ENCODE measurements around the gene MRPL21.

Gene MRPL21

GRCh38 chr11:68940651-68941323, 37.2 kb upstream of the MRPL21 start:
- Histone ChIP-seq H3K27me3 (replicated peaks; ENCODE audit: control insufficient read depth, insufficient read depth, low read length) (no peaks in the 10 kb centered on the region), H3K9ac (ENCODE audit: low read length) (no peak overlapping the region), H3K4me3 (ENCODE audit: low read length) (no peak overlapping the region), H3K36me3 (ENCODE audit: control insufficient read depth, insufficient read depth, low read length, severe bottlenecking) (peaks cover 37% of the 10 kb centered on the region), H3K4me1 (ENCODE audit: control insufficient read depth, insufficient read depth, low read length) (peaks cover 13% of the 10 kb centered on the region), H3K9me3 (ENCODE audit: control insufficient read depth, low read length) (no peaks in the 10 kb centered on the region)
- DNase-seq (ENCODE audit: low read depth) = no peak

DNA sequence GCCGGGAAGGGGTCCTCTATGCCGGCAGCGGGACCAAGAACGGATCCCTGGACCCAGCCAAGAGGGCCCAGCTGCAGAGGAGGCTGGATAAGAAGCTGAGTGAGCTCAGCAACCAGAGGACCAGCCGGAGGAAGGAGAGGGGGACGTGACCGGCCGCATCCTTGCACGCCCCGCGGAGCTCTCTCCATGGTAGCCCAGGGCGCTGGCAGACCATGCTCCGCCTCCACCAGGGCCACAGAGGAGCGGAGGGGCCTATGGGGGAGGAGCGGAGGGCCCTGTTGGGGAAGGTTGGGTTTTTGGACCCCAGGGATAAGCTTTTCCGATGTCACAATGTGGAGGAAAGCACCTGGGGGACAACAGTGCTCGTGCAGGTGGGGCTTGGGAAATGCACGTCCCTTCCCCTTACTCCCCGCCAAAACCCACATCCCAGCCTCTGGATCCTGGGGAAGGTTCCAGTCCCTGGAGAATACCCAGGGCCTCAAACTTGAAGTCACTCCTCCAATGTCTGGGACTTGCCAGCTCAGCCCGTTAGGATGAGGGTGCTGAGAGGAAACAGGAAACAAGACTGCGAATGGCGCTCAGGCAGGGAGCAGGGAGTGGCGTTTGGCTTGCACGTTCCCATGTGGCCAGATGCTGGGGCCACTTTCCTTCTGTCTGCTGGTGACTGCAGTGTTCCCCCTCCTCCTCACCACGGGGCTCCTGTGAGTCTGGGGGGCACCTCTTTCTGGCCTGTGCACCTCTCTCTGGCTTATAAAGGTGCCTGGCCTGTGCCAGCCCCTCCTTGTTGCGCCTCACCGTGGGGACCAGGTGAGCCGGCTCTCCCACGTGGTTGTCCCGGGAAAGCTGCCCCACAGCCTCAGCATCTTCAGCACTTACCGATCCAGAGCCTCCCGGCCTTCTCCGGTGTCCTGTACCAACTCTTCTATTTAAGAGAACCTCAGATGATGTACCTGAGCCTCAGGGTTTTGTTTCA, 36.2 kb upstream of the MRPL21 start:
- no peak overlapping the region for H3K9ac ChIP-seq (ENCODE audit: low read length)

DNA sequence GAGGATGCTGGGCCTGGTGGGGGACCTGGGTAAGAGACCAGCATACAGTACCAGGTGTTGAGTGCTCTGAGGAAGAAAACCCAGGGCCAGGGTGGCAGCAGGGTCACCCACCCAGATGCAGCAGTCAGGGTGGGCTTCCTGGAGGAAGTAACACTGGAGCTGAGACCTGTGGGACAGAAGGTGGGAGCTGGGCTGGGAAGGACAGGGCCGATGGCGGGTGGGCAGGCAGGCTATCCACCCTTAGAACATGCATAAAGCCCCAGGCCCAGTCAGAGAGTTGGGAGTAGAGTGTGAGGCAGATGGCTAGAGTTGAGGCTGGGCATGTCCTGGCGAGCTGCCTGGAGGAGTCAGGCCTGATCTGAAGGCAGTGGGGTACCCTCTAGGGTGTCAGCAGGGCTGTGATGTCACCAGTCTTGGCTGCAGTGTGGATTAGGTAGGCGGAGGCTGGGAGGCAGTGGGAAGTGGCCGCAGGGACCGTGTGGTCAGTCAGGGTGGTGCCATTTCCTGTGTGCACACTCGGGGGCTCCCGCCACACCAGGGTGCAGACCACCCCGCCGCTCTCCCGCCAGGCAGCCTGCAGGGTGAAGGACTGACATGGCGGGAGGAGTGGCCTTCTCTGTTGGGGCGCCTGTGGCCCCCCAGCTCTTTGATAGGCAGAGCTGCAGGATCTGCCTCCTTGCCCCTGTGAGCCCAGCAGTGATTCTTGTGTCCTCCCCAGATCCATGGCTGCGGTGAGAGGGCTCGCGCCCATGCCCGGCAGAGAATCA, 35.4 kb upstream of the MRPL21 start:
- H3K9me3 ChIP-seq (ENCODE audit: control insufficient read depth, low read length) = no peaks in the 10 kb centered on the region
- peaks cover 13% of the 10 kb centered on the region for H3K4me1 ChIP-seq (ENCODE audit: control insufficient read depth, insufficient read depth, low read length)
- no peak for DNase-seq (ENCODE audit: low read depth)
- no peak overlapping the region for H3K9ac ChIP-seq (ENCODE audit: low read length)
- no peak overlapping the region for H3K4me3 ChIP-seq (ENCODE audit: low read length)
- no peaks in the 10 kb centered on the region for H3K27me3 ChIP-seq (replicated peaks; ENCODE audit: control insufficient read depth, insufficient read depth, low read length)
- H3K36me3 ChIP-seq (ENCODE audit: control insufficient read depth, insufficient read depth, low read length, severe bottlenecking) = peaks cover 53% of the 10 kb centered on the region

More for the DNA sequence above, 36.2 kb upstream of the MRPL21 start:
- no peak overlapping the region for H3K4me3 ChIP-seq (ENCODE audit: low read length)
- H3K27me3 ChIP-seq (replicated peaks; ENCODE audit: control insufficient read depth, insufficient read depth, low read length) = no peaks in the 10 kb centered on the region
- H3K4me1 ChIP-seq (ENCODE audit: control insufficient read depth, insufficient read depth, low read length) = peaks cover 13% of the 10 kb centered on the region
- no peaks in the 10 kb centered on the region for H3K9me3 ChIP-seq (ENCODE audit: control insufficient read depth, low read length)
- DNase-seq (ENCODE audit: low read depth) = no peak
- peaks cover 44% of the 10 kb centered on the region for H3K36me3 ChIP-seq (ENCODE audit: control insufficient read depth, insufficient read depth, low read length, severe bottlenecking)

- Histone ChIP-seq H3K9ac (ENCODE audit: low read length) (no peak overlapping the region), H3K4me1 (ENCODE audit: control insufficient read depth, insufficient read depth, low read length) (peaks cover 13% of the 10 kb centered on the region), H3K27me3 (replicated peaks; ENCODE audit: control insufficient read depth, insufficient read depth, low read length) (no peaks in the 10 kb centered on the region), H3K36me3 (ENCODE audit: control insufficient read depth, insufficient read depth, low read length, severe bottlenecking) (peaks cover 60% of the 10 kb centered on the region), H3K4me3 (ENCODE audit: low read length) (no peak overlapping the region), H3K9me3 (ENCODE audit: control insufficient read depth, low read length) (no peaks in the 10 kb centered on the region)
- DNase-seq (ENCODE audit: low read depth) = no peak
These were observed 34.5 kb upstream of the MRPL21 start for GRCh38 chr11:68938088-68938487.

- Histone ChIP-seq H3K9ac (ENCODE audit: low read length) (no peak overlapping the region), H3K9me3 (ENCODE audit: control insufficient read depth, low read length) (no peaks in the 10 kb centered on the region), H3K4me3 (ENCODE audit: low read length) (no peak overlapping the region), H3K27me3 (replicated peaks; ENCODE audit: control insufficient read depth, insufficient read depth, low read length) (no peaks in the 10 kb centered on the region), H3K4me1 (ENCODE audit: control insufficient read depth, insufficient read depth, low read length) (peaks cover 2% of the 10 kb centered on the region), H3K36me3 (ENCODE audit: control insufficient read depth, insufficient read depth, low read length, severe bottlenecking) (peaks cover 60% of the 10 kb centered on the region)
- no peak for DNase-seq (ENCODE audit: low read depth)
These were observed 33.3 kb upstream of the MRPL21 start for GRCh38 chr11:68936676-68937620.

DNA sequence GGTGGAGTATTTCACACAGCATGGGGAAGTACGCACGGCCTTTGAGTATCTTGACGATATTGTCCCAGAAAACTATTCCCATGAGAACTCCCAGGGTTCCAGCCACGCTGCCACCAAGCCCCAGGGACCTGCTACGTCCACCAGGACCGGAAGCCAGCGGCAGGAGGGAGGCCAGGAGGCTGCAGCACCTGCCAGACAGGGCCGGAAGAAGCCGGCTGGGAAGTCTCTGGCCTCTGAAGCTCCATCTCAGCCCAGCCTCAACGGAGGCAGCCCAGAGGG, 32.7 kb upstream of the MRPL21 start:
- no peaks in the 10 kb centered on the region for H3K4me1 ChIP-seq (ENCODE audit: control insufficient read depth, insufficient read depth, low read length)
- no peak overlapping the region for H3K4me3 ChIP-seq (ENCODE audit: low read length)
- peaks cover 61% of the 10 kb centered on the region for H3K36me3 ChIP-seq (ENCODE audit: control insufficient read depth, insufficient read depth, low read length, severe bottlenecking)
- H3K9me3 ChIP-seq (ENCODE audit: control insufficient read depth, low read length) = no peaks in the 10 kb centered on the region
- DNase-seq (ENCODE audit: low read depth) = no peak
- no peak overlapping the region for H3K9ac ChIP-seq (ENCODE audit: low read length)
- no peaks in the 10 kb centered on the region for H3K27me3 ChIP-seq (replicated peaks; ENCODE audit: control insufficient read depth, insufficient read depth, low read length)

DNA sequence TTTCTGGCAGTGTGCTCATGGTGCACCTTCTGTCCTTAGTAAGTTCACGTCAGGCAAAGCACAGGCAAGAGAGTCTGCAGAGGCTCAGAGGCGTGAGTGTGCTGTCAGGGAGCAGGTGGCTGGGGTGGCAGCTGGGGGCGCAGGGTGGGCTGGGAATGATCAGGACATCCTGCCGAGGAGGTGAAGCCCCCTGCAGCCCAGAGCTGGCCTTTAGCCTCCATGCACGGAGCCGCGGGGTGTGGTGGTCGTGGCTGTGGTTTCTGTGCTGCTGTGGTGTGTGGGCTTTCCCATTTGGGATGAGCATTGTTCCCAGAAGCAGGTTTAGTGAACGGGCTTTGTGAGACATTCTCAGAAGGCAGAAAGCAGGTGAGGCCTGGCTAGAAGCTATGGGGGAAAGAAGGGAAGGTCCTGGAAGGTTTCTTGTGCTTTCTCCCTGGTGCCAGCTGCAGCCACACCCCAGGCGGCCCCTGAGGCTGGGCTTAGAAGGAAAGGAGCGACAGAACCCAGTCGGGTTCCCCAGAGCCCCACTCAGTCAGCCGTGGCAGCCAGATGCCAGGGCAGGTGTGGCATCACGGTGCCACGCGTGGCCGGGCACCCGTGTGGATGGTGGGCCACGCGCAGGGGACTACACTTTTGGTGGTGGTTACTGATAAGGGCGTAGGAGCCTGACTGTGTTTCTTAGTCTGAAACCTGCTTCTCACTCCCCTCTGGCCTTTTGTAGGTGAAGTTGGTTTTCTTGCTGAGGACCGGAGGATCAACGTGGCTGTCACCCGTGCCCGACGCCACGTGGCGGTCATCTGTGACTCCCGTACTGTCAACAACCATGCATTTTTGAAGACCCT, 32.1 kb upstream of the MRPL21 start:
- Histone ChIP-seq H3K4me3 (ENCODE audit: low read length) (no peak overlapping the region), H3K9ac (ENCODE audit: low read length) (no peak overlapping the region), H3K27me3 (replicated peaks; ENCODE audit: control insufficient read depth, insufficient read depth, low read length) (no peaks in the 10 kb centered on the region), H3K4me1 (ENCODE audit: control insufficient read depth, insufficient read depth, low read length) (no peaks in the 10 kb centered on the region), H3K36me3 (ENCODE audit: control insufficient read depth, insufficient read depth, low read length, severe bottlenecking) (peaks cover 67% of the 10 kb centered on the region), H3K9me3 (ENCODE audit: control insufficient read depth, low read length) (no peaks in the 10 kb centered on the region)
- no peak for DNase-seq (ENCODE audit: low read depth)

DNA sequence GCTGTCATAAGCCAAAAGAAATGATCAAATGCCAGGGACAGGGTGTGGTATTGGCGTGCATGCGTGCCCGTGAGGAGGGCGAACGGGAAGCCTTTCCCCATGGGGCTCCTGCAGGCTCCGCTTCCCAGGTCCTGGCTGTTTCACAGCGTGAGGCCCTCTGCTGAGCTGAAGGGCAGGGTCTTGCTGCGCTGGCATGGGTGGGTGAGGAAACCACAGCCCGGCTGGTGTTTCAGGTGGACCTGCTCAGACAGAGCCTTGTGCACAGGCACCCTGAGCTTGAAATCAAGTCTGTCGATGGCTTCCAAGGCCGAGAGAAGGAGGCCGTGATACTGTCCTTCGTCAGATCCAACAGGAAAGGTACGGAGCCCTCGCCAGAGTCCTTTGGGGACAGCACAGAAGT, 31.4 kb upstream of the MRPL21 start:
- Histone ChIP-seq H3K9me3 (ENCODE audit: control insufficient read depth, low read length) (no peaks in the 10 kb centered on the region), H3K36me3 (ENCODE audit: control insufficient read depth, insufficient read depth, low read length, severe bottlenecking) (peaks cover 73% of the 10 kb centered on the region), H3K4me3 (ENCODE audit: low read length) (no peak overlapping the region), H3K4me1 (ENCODE audit: control insufficient read depth, insufficient read depth, low read length) (no peaks in the 10 kb centered on the region), H3K9ac (ENCODE audit: low read length) (no peak overlapping the region), H3K27me3 (replicated peaks; ENCODE audit: control insufficient read depth, insufficient read depth, low read length) (no peaks in the 10 kb centered on the region)
- no peak for DNase-seq (ENCODE audit: low read depth)

DNA sequence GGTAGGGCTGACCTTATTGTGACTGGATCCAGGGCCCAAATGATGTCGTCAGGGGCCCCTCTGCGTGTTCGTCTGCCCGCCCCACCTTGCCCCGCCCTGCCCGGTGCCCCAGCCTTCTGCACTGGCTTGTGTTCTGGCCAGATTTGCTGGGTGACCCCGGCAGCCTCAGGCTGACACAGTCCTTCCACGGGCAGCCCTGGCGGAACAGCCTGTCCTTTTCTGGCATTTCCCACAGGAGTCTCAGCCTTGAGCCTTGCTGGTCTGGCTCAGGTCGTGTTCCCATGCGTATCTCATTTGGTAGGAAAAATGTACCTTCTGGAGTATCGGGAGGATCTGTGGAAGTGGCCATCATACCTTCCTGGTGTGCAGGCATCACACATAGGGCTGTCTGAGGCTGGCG, 31.0 kb upstream of the MRPL21 start:
- no peak overlapping the region for H3K9ac ChIP-seq (ENCODE audit: low read length)
- no peaks in the 10 kb centered on the region for H3K27me3 ChIP-seq (replicated peaks; ENCODE audit: control insufficient read depth, insufficient read depth, low read length)
- H3K36me3 ChIP-seq (ENCODE audit: control insufficient read depth, insufficient read depth, low read length, severe bottlenecking) = peaks cover 72% of the 10 kb centered on the region
- DNase-seq (ENCODE audit: low read depth) = no peak
- H3K4me1 ChIP-seq (ENCODE audit: control insufficient read depth, insufficient read depth, low read length) = no peaks in the 10 kb centered on the region
- no peaks in the 10 kb centered on the region for H3K9me3 ChIP-seq (ENCODE audit: control insufficient read depth, low read length)
- H3K4me3 ChIP-seq (ENCODE audit: low read length) = no peak overlapping the region

GRCh38 chr11:68934321-68934645, 30.7 kb upstream of the MRPL21 start:
- DNase-seq (ENCODE audit: low read depth) = no peak
- Histone ChIP-seq H3K4me1 (ENCODE audit: control insufficient read depth, insufficient read depth, low read length) (no peaks in the 10 kb centered on the region), H3K36me3 (ENCODE audit: control insufficient read depth, insufficient read depth, low read length, severe bottlenecking) (peaks cover 74% of the 10 kb centered on the region), H3K9ac (ENCODE audit: low read length) (no peak overlapping the region), H3K27me3 (replicated peaks; ENCODE audit: control insufficient read depth, insufficient read depth, low read length) (no peaks in the 10 kb centered on the region), H3K9me3 (ENCODE audit: control insufficient read depth, low read length) (no peaks in the 10 kb centered on the region), H3K4me3 (ENCODE audit: low read length) (no peak overlapping the region)

All from adipocyte (in vitro differentiated cells).